SH-SY5Y (cell line): ENCODE data around the gene AOPEP.

ENCODE experiments used
- GATA2 ChIP-seq: IDR thresholded peaks from 2 replicates; pipeline ENCODE4 v1.6.1; 2011; ENCODE audit warnings: mild to moderate bottlenecking, low read depth, low read length
- GATA3 ChIP-seq: IDR thresholded peaks from 2 replicates; pipeline ENCODE4 v1.6.1; 2011; ENCODE audit warnings: low read depth, mild to moderate bottlenecking, low read length, moderate library complexity

AOPEP gene

DNA sequence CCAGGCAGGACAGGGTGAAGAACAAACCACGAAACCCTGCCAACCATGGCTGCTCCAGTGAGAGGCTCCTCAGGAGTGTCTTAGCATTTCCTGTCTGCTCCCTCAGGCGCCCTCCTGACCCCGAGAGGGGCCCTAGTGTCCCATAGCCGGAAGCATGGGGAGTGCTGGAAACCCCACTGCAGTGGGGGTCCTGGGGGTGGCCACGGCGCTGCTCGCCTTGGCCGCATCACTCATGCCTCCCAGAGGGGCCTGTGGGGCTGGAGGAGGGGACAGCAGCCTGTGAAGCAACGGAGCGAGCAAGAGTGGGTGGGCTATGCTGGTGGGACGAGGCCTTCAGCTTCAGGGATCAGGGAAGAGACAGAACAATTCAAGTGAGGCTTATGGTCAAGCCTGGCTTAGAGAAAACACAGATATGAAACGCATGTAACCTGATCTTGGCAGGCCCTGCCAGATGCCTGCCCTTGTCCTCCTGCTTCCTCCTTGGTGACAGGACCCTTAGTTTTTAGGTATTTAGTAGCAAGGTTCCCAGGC is 372.0 kb downstream of the AOPEP start:
- TF ChIP-seq GATA2 (no peak), GATA3 (no peak)

DNA sequence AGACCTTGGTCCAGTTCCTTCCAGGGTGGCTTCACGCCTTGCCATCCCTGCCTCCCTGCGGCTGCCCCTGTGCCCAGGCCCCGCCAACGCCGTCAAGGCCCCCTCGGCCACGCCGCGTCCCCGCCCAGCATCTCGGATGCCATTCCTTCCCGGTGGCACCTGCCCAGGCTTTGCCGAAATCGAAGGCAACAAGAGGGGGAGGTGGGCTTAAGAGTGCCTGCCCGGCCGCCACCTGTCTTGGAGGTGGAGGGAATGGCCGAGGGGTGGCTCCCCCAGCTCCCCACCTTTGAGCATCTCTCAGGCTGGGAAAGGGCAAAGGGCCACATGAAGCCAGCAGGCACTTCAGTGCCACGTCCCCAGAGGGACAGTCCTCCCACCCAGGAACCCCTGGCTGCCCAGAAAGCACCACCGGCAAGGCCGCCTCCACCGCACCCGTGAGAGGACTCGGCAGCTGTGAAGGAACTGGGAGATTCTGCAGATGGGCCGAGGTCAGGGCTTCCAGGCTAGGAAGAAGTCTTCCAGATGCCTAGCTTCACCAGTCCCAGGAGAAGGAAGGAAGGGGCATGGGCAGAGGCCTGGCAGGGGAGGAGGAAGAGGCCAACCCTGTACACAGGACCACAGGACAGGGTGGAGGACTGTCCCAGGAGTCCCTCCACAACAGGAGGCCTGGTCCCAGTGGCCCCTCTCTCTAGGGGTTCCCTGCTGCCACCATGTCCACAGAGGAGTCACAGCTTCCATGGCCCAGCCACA is 373.0 kb downstream of the AOPEP start:
- TF ChIP-seq GATA2 (no peak), GATA3 (no peak)

DNA sequence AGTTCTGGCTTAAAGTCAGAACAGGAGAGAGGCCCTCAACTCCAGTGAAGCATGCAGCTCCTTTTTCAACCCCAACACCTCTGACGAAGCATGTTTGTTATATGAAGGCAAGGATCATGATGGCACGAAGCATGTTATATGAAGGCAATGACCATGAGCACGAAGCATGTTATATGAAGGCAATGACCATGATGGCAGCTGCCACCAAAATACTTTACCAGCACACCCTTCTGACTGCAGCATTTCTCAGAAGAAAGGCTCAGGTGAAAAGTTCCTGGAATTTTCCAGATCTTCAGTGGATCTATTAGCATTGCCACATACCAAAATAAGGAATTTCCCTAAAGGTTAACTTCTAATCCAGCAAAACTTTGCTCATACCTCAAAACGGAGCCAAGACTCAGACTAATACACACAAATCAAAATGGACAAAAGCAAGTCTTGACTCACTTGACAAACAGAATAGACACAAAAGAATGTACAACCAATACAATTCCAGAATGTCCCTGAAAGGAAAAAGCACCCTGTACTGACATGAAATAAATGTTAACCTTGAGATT is 373.6 kb downstream of the AOPEP start:
- no peak for TF ChIP-seq GATA2
- TF ChIP-seq GATA3, result no peak

DNA sequence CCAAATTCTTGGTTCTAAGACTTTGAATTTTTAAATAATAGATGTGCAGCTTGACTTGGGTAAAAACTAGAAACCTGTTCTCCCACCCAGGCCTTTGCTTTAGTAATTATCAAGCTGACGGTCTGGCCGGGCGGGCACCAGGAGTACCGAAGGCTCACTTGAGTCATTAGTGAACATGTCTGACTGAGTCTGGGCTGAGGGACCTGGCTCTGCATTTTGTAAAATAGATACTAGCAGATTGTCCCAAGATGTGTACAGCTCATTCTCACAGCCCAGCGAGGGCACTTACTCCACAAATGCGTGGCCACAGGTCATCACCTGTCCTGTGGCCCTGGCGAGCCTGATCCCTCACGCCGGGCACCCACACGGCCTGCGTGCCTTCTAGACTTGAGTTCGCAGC is 374.8 kb downstream of the AOPEP start:
- TF ChIP-seq GATA2, result no peak
- TF ChIP-seq GATA3, result no peak

DNA sequence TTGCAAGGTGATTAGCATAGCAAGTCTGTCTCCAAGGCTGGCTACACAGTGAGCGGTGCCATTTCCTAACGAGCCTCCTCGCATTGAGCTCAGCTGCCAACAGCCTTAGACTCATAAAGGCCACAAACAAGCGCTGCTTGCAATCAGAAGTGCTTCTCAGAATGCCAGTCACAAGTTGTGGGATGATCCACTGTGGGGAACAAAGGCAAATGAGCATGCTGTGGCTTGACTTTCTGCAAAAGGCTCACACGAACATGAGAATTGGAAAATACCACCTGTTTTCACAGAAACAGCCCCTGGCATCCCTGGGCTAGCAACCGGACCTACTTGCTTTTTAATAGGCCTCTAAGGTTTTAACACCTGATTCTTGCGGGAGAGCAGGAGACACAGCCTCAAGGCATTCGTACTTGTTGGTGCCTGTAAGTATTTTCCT is 375.5 kb downstream of the AOPEP start:
- no peak for TF ChIP-seq GATA2
- TF ChIP-seq GATA3, result no peak

DNA sequence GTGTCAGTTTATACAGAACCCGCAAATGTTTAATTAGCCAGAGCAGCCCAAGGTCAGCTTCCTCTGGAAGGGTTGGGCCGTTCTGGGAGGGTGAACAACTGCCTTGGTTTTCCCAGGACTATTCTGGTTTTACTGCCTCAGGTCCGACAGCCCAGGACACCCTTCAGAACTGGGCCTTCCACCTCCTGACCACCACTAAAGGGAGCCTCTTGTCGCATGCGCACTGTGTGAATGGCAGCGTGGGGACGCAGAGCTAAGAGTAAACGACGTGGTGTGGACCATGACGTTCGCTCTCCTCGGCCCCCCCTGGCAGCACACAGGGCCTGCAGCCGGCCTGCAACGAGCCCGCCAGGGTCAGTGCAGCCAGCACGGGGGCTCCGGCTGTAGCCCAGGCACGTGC is 376.1 kb downstream of the AOPEP start:
- TF ChIP-seq GATA3 (no peak), GATA2 (no peak)

DNA sequence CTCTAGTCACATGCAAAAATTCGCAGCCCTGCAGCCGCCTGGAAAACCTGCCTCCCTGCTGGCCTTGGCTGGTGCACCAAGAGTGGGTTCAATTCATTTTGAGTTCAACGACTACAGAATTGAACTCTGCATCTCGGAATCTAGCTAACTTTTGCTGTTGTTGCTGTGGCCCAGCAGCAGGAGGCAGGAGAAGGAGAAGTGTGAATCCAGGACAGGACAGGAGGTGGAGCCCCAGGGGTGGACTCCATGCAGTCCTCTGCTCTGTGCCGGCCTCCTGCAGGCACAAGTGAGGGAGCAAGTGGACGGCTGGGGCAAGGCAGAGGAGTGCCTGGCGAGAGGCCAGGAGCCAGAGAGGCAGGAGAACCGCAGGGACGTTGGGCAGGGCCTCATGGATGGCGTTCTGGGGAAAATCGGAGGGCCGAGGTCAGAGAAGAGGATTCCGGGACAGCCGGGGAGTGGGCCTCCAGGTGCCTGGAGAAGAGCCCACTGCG is 376.8 kb downstream of the AOPEP start:
- TF ChIP-seq GATA3 (no peak), GATA2 (no peak)

DNA sequence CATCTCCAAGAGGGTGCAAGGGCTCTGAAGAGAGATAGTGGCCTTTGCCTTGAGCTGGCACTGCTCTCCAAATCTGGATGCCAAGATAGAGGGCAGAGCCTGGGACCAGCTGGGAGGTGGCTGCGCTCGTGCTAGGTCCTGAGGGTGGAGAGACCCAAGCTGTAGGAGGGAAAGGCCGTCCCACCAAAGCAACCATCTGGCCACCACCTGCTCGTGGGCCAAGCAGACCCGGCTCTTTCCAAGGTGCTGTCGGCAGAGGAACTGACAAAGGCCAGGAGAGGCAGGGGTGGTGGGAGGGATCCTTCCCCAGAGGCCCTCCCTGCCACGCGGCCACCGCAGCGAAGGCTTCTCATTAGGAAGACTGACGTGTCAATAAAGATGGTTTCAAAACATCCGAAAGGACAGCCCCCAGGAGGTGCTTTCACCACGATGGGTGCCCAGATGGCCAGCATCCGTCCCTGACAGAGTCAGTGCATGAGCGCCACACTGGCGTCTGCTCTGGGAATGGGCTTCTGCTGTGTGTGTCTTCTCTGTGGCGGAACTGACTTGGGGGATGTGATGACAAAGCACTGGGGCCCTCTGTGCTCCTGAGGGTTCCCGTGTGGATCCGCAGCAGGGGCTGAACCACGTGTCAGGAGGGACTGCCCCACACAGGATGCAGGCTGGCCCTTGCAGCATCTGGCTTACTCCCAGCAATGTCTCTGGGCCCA is 377.5 kb downstream of the AOPEP start:
- TF ChIP-seq GATA2 (no peak), GATA3 (no peak)

DNA sequence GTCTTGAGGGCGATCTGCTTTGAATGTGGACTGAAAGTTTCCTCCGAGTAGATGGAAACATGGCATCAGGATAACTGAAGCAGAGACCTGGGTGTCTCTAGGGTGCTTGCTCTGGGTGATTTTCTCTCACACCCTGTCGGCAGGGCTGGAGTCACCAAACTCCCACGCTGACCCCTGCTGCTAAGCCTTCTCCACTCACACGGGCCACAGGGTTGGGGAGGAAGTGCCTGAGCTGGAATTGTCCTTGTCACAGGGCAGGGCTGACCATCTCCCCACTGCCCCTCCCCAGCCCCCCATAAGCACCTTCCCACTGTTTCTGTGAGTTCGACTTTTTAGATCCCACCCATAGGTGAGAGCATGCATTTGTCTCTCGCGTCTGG is 378.1 kb downstream of the AOPEP start:
- TF ChIP-seq GATA2 (no peak), GATA3 (no peak)

DNA sequence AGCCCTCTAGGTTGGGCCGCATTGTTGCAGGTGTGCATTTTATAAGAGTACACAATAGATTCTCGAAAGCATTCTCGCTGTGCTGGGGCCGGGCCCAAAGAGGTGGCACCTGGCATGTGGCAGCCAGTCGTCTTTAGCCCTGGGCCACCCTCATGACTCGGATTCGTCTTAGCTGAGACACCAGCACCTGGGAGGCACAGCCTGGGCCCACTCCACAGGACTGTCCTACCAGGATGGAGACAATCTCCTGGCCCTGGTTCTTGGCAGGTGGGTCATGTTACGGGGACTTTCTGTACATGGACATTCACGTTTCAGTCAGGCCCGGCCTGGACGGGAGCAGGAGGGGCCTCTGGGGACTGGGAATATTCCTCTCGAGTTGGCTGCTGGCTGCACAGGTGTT is 378.5 kb downstream of the AOPEP start:
- TF ChIP-seq GATA3, result no peak

DNA sequence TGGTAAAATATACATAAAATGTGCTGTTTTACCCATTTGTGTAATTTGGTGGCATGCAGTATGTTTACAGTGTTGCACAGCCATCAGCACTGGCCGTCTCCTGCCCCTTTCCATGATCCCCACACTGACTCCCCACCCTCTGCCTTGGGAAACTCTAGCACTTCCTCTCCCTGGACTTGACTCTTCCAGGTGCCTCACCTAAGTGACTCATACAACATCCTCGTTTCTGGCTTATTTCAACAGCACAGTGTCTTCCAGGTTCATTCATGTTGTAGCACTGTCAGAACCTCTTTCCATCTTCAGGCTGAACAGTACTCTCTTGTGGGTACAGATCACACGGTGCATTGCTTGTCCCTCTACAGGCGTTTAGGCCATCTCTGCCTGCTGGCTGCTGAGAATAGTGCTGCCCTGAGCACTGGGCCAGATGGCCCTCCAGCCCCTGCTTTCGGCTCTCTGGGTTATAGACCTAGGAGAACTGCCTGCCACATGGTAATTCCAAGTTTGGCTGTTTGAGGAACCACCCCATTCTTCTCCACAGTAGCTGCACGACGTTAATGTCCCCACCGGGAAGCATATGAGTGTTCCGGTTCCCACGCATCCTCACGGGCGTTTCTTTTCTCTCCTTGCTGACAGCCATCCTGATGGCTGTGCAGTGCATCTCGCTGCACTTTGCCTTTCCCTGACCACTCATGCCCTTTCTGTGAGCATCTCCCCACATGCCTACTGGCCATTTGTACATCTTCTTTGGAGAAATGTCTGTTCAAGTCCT is 379.2 kb downstream of the AOPEP start:
- TF ChIP-seq GATA3 (no peak), GATA2 (no peak)

DNA sequence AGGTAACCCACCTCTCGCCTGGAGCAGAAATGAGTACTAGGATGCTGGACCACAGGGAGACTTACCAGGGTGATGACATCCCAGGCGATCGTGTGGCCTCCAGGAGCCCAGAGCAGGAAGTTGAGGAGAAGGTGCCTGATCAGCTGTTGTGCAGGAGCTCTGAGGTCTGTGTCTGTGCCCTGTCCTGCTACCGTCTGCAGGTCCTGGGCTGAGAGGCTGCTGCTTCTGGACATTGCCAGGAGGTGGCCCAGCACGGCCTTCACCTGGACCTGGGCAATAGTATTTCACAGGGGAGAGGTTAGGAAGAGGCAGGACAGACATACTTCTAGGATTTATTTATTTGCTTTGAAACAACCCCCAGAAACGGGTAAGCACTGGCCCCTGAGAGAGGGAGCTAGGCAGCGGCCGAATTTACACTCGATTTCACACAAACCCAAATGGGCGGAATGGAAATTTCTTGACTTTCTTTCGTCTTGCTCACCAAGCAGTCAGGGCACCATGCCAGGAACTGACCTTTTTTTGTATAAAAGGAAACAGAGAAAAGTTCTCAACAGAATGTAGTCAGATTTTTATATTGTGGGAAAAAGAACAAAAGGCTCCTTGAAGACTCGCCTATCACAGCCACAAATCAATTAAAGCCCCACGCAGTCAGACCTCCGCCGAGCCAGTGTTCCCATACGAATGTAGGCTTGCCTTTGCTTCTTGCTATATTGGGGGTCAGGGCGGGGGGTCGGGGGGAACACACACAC is 380.7 kb downstream of the AOPEP start:
- TF ChIP-seq GATA3, result no peak
- no peak for TF ChIP-seq GATA2

DNA sequence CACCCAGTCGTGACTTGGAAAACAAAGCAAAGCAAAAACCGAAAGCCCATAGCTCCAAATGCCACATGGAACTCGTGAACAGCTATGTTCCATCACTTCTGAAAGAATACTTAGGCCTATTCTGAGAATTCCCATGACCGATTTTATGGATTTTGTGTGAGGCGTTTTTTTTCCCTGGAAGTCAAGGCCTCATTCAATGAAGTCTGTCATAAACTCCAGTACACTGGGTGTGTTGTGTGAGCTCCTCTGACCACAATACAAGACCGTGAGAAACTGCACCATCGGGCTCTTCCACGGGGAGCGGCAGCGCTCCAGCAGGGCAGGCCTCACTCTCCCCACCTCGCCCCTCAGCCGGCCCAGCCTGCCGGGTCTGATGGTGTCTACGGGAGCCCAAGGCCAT is 381.5 kb downstream of the AOPEP start:
- no peak for TF ChIP-seq GATA2
- TF ChIP-seq GATA3, result no peak

DNA sequence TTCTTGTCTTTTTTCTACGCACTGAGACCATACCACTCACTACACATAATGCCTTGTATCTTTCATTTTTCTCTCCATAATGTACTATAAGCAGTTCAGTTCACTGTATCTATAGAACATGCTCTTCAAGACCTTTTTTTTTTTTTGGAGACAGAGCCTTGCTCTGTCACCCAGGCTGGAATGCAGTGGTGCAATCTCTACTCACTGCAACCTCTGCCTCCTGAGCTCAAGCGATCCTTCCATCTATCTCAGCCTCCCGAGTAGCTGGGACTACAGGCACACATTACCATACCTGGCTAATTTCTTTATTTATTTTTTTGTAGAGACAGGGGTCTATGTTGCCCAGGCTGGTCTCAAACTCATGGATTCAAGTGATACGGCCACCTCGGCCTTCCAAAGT is 382.3 kb downstream of the AOPEP start:
- TF ChIP-seq GATA2, result no peak
- TF ChIP-seq GATA3, result no peak

DNA sequence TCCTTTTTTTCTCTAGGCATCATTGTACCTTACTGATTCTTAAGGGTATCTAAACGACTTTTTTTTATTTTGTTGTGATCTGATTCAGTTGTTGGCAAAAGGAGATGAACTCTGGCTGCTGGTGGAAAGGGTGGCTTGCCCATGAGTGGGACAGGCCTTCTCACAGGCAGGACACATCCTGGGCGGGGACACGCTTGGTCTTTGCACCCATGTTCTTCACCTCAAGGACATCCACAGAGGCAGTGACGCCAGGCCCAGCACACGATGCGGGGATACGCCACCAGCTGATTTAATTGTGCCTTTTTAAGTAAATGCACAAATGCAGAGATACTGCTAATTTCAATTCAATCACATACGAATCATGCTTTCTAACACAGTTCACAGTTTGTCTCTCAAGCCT is 383.0 kb downstream of the AOPEP start:
- TF ChIP-seq GATA3 (no peak), GATA2 (no peak)
